OCI-LY7 (cell line): ENCODE results near the gene ZNF672. TPM values are rescaled to one million over a fixed set of nuclear protein-coding genes. Genes with fewer than 3 reads are reported as not detected.
"Not testable (repeated sequence)": the region's sequence is repeated elsewhere in the genome, so short reads cannot be mapped to it uniquely, and the experiment has no call there.

Experiments used
- BruUV-seq: library from RNA; stranded (reverse); fragments of 400-500 nt; replicated peaks from 2 replicates; lab custom pipeline; 2021; lab: Mats Ljungman, UMichigan
- CTCF ChIA-PET: fragments of 300-600 bp; sonication (Branson Sonifier 250); formaldehyde crosslinking; loops from one replicate; lab custom pipeline; 2022; ENCODE audit warnings: antibody characterized with exemption; ENCODE audit not compliant: unreplicated experiment; lab: Charles Lee
- POLR2A ChIA-PET: fragments of 300-600 bp; sonication (Branson Sonifier 250); formaldehyde crosslinking; loops from one replicate; lab custom pipeline; 2022; ENCODE audit warnings: antibody characterized with exemption; lab: Charles Lee
- DNase-seq: peaks from one replicate; pipeline ENCODE4 v3.0.0-alpha.2; 2015; ENCODE audit warnings: low spot score
- H2AFZ ChIP-seq: fragments of 200-600 bp; sonication (generic), shearing (Covaris generic); 2 replicates; pipeline ENCODE4 v1.6.1; 2014; ENCODE audit warnings: mild to moderate bottlenecking, antibody characterized with exemption, low read length, moderate library complexity
- H3K27ac ChIP-seq: fragments of 200-600 bp; sonication (generic); 2 replicates; pipeline ENCODE4 v1.5.1; 2014; ENCODE audit warnings: mixed run types, low read depth, mild to moderate bottlenecking, moderate library complexity, low read length, inconsistent platforms; ENCODE audit not compliant: poor library complexity, severe bottlenecking
- H3K36me3 ChIP-seq: fragments of 200-600 bp; sonication (generic); 2 replicates; pipeline ENCODE4 v1.6.1; 2014; ENCODE audit warnings: mild to moderate bottlenecking, antibody characterized with exemption, low read length, moderate library complexity, mixed read lengths; ENCODE audit not compliant: insufficient read depth
- H3K4me1 ChIP-seq: fragments of 200-600 bp; sonication (generic); 2 replicates; pipeline ENCODE4 v1.5.1; 2014; ENCODE audit warnings: mild to moderate bottlenecking, low read length; ENCODE audit not compliant: insufficient read depth, poor library complexity, severe bottlenecking
- H3K4me2 ChIP-seq: fragments of 200-600 bp; sonication (generic); 2 replicates; pipeline ENCODE4 v1.6.1; 2014; ENCODE audit warnings: mild to moderate bottlenecking, low read length
- H3K4me3 ChIP-seq: fragments of 200-600 bp; sonication (generic); 2 replicates; pipeline ENCODE4 v1.5.1; 2014; ENCODE audit warnings: mild to moderate bottlenecking, low read depth, low read length; ENCODE audit not compliant: poor library complexity, severe bottlenecking
- H3K79me2 ChIP-seq: fragments of 200-600 bp; sonication (generic); 2 replicates; pipeline ENCODE4 v1.6.1; 2016; ENCODE audit warnings: low read depth, mild to moderate bottlenecking, low read length, moderate library complexity, mixed read lengths; ENCODE audit not compliant: insufficient read depth
- H3K9me2 ChIP-seq: fragments of 200-600 bp; sonication (generic); 2 replicates; pipeline ENCODE4 v1.6.1; 2016; ENCODE audit warnings: mild to moderate bottlenecking, low read length, mixed read lengths; ENCODE audit not compliant: insufficient read depth
- H3K9me3 ChIP-seq: fragments of 200-600 bp; sonication (generic); 2 replicates; pipeline ENCODE4 v1.6.1; 2014; ENCODE audit warnings: mild to moderate bottlenecking, mixed run types, low read length, mixed read lengths
- H4K20me1 ChIP-seq: fragments of 200-600 bp; sonication (generic); 2 replicates; pipeline ENCODE4 v1.6.1; 2014; ENCODE audit warnings: mild to moderate bottlenecking, antibody characterized with exemption, low read length, moderate library complexity, mixed read lengths; ENCODE audit not compliant: insufficient read depth
- CTCF ChIP-seq: fragments of 200-600 bp; sonication (generic); conservative IDR thresholded peaks from 2 replicates; pipeline ENCODE4 v1.5.1; 2014; ENCODE audit warnings: mild to moderate bottlenecking, antibody characterized with exemption, low read length, moderate library complexity, mixed read lengths
- EZH2phosphoT487 ChIP-seq: fragments of 200-600 bp; sonication (generic); IDR thresholded peaks from 2 replicates; pipeline ENCODE4 v1.6.1; 2018; ENCODE audit warnings: low read depth, borderline replicate concordance, mild to moderate bottlenecking, mixed run types, antibody characterized with exemption, low read length, moderate library complexity, mixed read lengths
- intact Hi-C: fragments of 100-400 bp; cut with micrococcal nuclease; formaldehyde crosslinking; loops from one replicate; pipeline ENCODE4 v1.10.0; 2022; ENCODE audit not compliant: unreplicated experiment
- total RNA-seq, 2 experiments: library from RNA; depleted of rRNA in 1 of 2; stranded (reverse); fragments of >200 nt in 1 of 2; shearing (Covaris generic) in 1 of 2; gene quantifications; 2 replicates each; pipeline ENCODE4 v1.2.3, GENCODE V29; 2014 to 2022

Gene ZNF672
- total RNA-seq, 2 experiments from 2014 or later = 52.7 to 56.1 TPM

DNA sequence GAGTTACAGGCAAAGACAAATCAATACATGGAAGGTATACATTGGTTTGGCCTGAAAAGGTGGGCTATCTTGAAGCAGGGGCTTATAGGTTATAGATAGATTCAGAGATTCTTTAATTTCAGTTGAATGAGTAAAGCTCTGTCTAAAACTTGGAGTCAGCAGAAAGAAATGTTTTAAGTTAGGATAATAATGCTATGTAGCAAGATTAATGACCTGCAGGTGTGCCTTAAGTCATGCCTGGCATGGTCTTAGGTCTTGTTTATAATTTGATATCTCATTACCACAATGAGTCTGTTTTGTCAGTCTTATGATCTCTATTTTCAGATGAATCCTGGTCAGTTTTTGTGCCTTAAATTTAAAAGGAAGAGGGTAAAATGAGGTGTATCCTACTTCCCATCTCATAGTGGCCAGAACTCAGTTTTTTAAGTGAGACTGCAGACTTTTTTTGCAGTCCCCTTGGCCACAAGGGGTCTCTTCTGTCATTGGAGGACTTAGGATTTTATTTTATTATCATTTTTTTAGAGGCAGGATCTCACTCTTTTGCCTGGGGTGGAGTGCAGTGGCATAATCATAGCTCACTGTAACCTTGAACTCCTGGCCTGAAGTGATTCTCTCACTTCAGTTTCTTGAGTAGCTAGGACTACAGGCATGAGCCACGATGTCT is 46.7 kb downstream of the ZNF672 start:
- Histone ChIP-seq H3K27ac (peak overlapping the region; percentile 29), H3K9me3 (no peaks in the 10 kb centered on the region), H2AFZ (peak overlapping the region; percentile 71), H3K4me3 (peak overlapping the region; percentile 7), H3K4me2 (peak overlapping the region; percentile 48), H3K79me2 (no peaks in the 10 kb centered on the region), H4K20me1 (no peaks in the 10 kb centered on the region), H3K36me3 (no peaks in the 10 kb centered on the region), H3K4me1 (peaks cover 24% of the 10 kb centered on the region), H3K9me2 (no peaks in the 10 kb centered on the region)
- peak; percentile 53 for DNase-seq
- intact Hi-C loops = no loop called here
- TF ChIP-seq EZH2phosphoT487 (no peak), CTCF (peak; percentile 77)
- ChIA-PET POLR2A (interaction anchor here (0.7 to 2.1 kb wide), 5 partner anchors 12 to 25 kb away, joined by 4 to 7 read pairs (median 6); no protein-coding TSS in a partner anchor), CTCF (no interaction called here)
- no TSS peak for BruUV-seq

GRCh38 chr1:248885646-248886045 is 47.6 kb downstream of the ZNF672 start:
- Histone ChIP-seq H4K20me1 (no peaks in the 10 kb centered on the region), H3K79me2 (no peaks in the 10 kb centered on the region), H3K4me1 (peaks cover 24% of the 10 kb centered on the region), H3K9me2 (no peaks in the 10 kb centered on the region), H3K27ac (peak overlapping the region; percentile 29), H3K9me3 (no peaks in the 10 kb centered on the region), H2AFZ (peak overlapping the region; percentile 71), H3K4me2 (peak overlapping the region; percentile 48), H3K36me3 (no peaks in the 10 kb centered on the region), H3K4me3 (peak overlapping the region; percentile 7)
- intact Hi-C loops = no loop called here
- TF ChIP-seq EZH2phosphoT487 = no peak
- no peak for TF ChIP-seq CTCF
- peak; percentile 32 for DNase-seq
- no TSS peak for BruUV-seq
- ChIA-PET CTCF (no interaction called here), POLR2A (interaction anchor here (0.7 to 2.1 kb wide), 6 partner anchors 13 to 24 kb away, joined by 4 to 7 read pairs (median 6); partner anchors contain the start of gene PGBD2)

GRCh38 chr1:248886237-248886895 is 48.3 kb downstream of the ZNF672 start:
- TF ChIP-seq EZH2phosphoT487 = no peak
- no peak for TF ChIP-seq CTCF
- Histone ChIP-seq H3K79me2 (no peaks in the 10 kb centered on the region), H4K20me1 (no peaks in the 10 kb centered on the region), H3K27ac (no peak overlapping the region), H3K9me2 (no peaks in the 10 kb centered on the region), H3K4me2 (peak overlapping the region; percentile 48), H3K9me3 (no peaks in the 10 kb centered on the region), H3K36me3 (no peaks in the 10 kb centered on the region), H2AFZ (peak overlapping the region; percentile 71), H3K4me1 (peaks cover 24% of the 10 kb centered on the region), H3K4me3 (no peak overlapping the region)
- intact Hi-C loops = no loop called here
- ChIA-PET POLR2A (interaction anchor here (0.6 to 2.1 kb wide), 5 partner anchors 13 to 27 kb away, joined by 3 to 12 read pairs (median 7); partner anchors contain the start of genes PGBD2 and ZNF692), CTCF (no interaction called here)
- no TSS peak for BruUV-seq
- no peak for DNase-seq

GRCh38 chr1:248889914-248890243 is 51.9 kb downstream of the ZNF672 start:
- BruUV-seq, H3K9me3 ChIP-seq, DNase-seq, H3K4me2 ChIP-seq, H3K27ac ChIP-seq, H3K4me3 ChIP-seq, H3K9me2 ChIP-seq, intact Hi-C loops, H3K36me3 ChIP-seq, H4K20me1 ChIP-seq, H3K79me2 ChIP-seq, CTCF ChIA-PET, H2AFZ ChIP-seq: not testable (repeated sequence)
- POLR2A ChIA-PET = interaction anchor here (0.7 to 1.1 kb wide), 2 partner anchors 10 to 33 kb away, joined by 3 read pairs; no protein-coding TSS in a partner anchor
- H3K4me1 ChIP-seq = peaks cover 19% of the 10 kb centered on the region
